Testis (tissue), 3 donors: ENCODE results near the gene MLPH. TPM values are rescaled to one million over a fixed set of nuclear protein-coding genes. Genes with fewer than 3 reads are reported as not detected.
"Not testable (repeated sequence)": the region's sequence is repeated elsewhere in the genome, so short reads cannot be mapped to it uniquely, and the experiment has no call there.

ENCODE experiments used
- DNase-seq: peaks from one replicate; pipeline ENCODE4 v3.0.0-alpha.2; 2019
- H3K27ac ChIP-seq, 2 donors: fragments of 200-600 bp; sonication (generic); one replicate each; pipeline ENCODE4 v1.5.1; 2019
- H3K27me3 ChIP-seq: fragments of 200-600 bp; sonication (generic); one replicate; pipeline ENCODE4 v1.5.1; 2019
- H3K36me3 ChIP-seq: fragments of 200-600 bp; sonication (generic); one replicate; pipeline ENCODE4 v1.5.1; 2017; ENCODE audit warnings: low read depth; ENCODE audit errors: missing control alignments
- H3K4me1 ChIP-seq: fragments of 200-600 bp; sonication (generic); one replicate; pipeline ENCODE4 v1.5.1; 2019
- H3K4me3 ChIP-seq, 2 donors: fragments of 200-600 bp; sonication (generic); one replicate each; pipeline ENCODE4 v1.5.1; 2017 to 2019
- H3K9me3 ChIP-seq: fragments of 200-600 bp; sonication (generic); one replicate; pipeline ENCODE4 v1.5.1; 2017
- POLR2A ChIP-seq: fragments of 450-650 bp; IDR thresholded peaks from one replicate; pipeline ENCODE4 v1.6.1; 2017; ENCODE audit warnings: antibody characterized with exemption, mild to moderate bottlenecking, moderate library complexity
- WGBS, 2 donors: methylation state at CpG; one replicate each; pipeline ENCODE4 v1.1.5; 2018; 5-methylcytosine and 5-hydroxymethylcytosine counted together
- intact Hi-C: fragments of 100-400 bp; cut with DNase I; formaldehyde crosslinking; loops from one replicate; pipeline ENCODE4 v1.15.1; 2023; ENCODE audit warnings: low total_unique reads
- polyA plus RNA-seq: library from polyadenylated mRNA; stranded (reverse); fragments of 350-450 nt; fragmentation: Illumina TruSeq; extraction: RNeasy Lipid Tissue Mini Kit (QIAGEN cat#74804); gene quantifications from one replicate; pipeline ENCODE4 v1.2.3, GENCODE V29; 2014; ENCODE audit warnings: low read depth, low replicate concordance; ENCODE audit not compliant: insufficient read depth
- total RNA-seq, 2 donors: library from RNA; depleted of rRNA; stranded (reverse); fragments of >200 nt; gene quantifications; one replicate each; pipeline ENCODE4 v1.2.3, GENCODE V29; 2016
- TF ChIP-seq, protein P1 (sequence below), 3 experiments: fragments of 450-650 bp in 2 of 3; fragments of 200-600 bp in 1 of 3; sonication (generic) in 1 of 3; IDR thresholded peaks; one replicate each; pipeline ENCODE4 v1.5.1; 2016 to 2019; ENCODE audit warnings: antibody characterized with exemption in 3 of 3, mild to moderate bottlenecking in 2 of 3, moderate library complexity in 1 of 3

MLPH gene
- total and polyA plus RNA-seq, 3 donors from 2014 or later = 5.5 to 7.4 (median 6.5) TPM

DNA sequence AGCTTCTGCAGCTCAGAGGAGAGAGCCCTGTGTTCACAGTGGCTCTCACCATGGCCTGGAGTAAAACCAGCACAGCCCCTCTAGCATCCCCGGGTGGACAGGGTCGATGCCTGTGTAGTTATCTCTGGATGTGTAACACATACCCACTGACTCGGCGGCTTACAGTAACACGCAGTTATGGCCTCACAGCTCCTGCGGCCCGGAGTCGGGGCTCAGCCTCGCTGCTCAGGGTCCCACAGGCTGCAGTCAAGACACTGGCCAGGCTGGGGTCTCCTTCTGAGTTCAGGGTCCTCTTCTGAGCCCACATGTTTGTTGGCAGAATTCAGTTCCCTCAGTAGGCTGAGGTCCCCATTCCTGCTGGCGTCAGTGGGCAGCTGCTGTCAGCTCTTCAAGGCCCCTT, 106.0 kb downstream of the MLPH start:
- H3K9me3 ChIP-seq = no peaks in the 10 kb centered on the region
- no peak for DNase-seq
- H3K27me3 ChIP-seq = no peaks in the 10 kb centered on the region
- no peak overlapping the region for H3K27ac ChIP-seq
- intact Hi-C loops = no loop called here
- TF ChIP-seq, protein P1, sequence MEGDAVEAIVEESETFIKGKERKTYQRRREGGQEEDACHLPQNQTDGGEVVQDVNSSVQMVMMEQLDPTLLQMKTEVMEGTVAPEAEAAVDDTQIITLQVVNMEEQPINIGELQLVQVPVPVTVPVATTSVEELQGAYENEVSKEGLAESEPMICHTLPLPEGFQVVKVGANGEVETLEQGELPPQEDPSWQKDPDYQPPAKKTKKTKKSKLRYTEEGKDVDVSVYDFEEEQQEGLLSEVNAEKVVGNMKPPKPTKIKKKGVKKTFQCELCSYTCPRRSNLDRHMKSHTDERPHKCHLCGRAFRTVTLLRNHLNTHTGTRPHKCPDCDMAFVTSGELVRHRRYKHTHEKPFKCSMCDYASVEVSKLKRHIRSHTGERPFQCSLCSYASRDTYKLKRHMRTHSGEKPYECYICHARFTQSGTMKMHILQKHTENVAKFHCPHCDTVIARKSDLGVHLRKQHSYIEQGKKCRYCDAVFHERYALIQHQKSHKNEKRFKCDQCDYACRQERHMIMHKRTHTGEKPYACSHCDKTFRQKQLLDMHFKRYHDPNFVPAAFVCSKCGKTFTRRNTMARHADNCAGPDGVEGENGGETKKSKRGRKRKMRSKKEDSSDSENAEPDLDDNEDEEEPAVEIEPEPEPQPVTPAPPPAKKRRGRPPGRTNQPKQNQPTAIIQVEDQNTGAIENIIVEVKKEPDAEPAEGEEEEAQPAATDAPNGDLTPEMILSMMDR (IDR thresholded peaks at IDR 0.05) = no peak
- TF ChIP-seq POLR2A = no peak
- peaks cover 12% of the 10 kb centered on the region for H3K4me1 ChIP-seq
- WGBS, 2 donors = 76 to 78% methylated on average over 2 to 10 of the region's 10 CpGs
- no peaks in the 10 kb centered on the region for H3K36me3 ChIP-seq
- H3K4me3 ChIP-seq = no peak overlapping the region

DNA sequence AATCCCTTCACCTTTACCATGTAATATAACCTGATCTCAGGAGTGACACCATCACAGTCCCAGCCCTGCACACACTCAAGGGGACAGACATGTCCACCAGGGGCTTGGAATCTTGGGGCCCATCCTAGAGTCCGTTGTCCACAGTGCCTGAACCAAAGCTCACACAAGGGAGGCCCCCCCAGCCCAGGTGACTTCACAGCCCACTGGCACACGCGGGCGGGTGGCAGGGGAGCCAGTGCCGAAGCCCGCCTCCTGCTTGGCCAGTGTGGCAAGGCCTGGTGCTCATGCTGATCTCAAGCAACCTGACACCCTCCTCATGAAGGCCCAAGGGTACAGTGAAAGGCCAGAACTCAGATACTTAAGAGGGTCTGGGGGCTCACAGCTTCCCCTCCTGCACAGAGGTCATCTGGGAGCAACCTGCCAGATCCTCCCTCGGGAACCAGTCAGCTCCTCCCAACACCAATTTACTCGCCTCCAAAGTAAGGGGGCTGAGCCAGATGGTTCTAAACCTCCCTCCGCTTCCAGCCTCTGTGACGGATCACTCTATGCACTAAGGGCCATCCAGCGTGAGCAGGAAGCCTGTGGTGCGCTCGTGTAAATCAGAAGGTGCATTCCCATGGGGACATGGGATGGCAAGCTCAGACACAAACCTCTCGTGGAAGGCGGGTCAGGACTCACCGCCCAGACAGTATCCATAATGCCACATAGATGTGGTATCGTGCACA, 106.7 kb downstream of the MLPH start:
- 93 to 97% methylated on average over 14 to 17 of the region's 17 CpGs for WGBS, 2 donors
- no peak for TF ChIP-seq POLR2A
- TF ChIP-seq, protein P1 (IDR thresholded peaks at IDR 0.05) = no peak
- Histone ChIP-seq H3K4me1 (peaks cover 12% of the 10 kb centered on the region), H3K4me3 (no peak overlapping the region), H3K36me3 (no peaks in the 10 kb centered on the region), H3K9me3 (no peaks in the 10 kb centered on the region), H3K27ac (no peak overlapping the region), H3K27me3 (no peaks in the 10 kb centered on the region)
- no peak for DNase-seq
- intact Hi-C loops = no loop called here

DNA sequence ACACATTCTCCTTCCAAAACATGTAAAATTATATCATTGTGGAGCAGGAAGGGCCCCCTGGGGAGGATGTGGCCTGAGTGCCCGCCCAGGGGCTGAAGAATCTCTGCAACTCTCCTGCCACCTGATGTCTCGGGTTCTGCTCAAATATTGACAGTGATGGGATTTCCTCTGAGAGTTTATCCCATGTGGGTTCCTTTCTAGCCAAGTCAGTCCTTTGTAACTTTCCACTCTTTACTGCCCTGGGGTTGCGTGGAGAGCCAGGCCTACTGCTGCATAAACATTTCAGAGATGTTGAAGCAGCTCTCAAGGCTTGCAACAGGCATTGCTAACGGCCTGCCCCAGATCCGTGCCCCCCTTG, 107.4 kb downstream of the MLPH start:
- intact Hi-C loops = no loop called here
- WGBS, 2 donors = 68 to 70% methylated on average over 5 of the region's 5 CpGs
- no peak for TF ChIP-seq POLR2A
- TF ChIP-seq, protein P1 (IDR thresholded peaks at IDR 0.05) = no peak
- H3K27ac ChIP-seq = no peak overlapping the region
- DNase-seq = no peak
- H3K4me3 ChIP-seq = no peak overlapping the region
- peaks cover 12% of the 10 kb centered on the region for H3K4me1 ChIP-seq
- H3K9me3 ChIP-seq = no peaks in the 10 kb centered on the region
- H3K27me3 ChIP-seq = no peaks in the 10 kb centered on the region
- H3K36me3 ChIP-seq = no peaks in the 10 kb centered on the region

DNA sequence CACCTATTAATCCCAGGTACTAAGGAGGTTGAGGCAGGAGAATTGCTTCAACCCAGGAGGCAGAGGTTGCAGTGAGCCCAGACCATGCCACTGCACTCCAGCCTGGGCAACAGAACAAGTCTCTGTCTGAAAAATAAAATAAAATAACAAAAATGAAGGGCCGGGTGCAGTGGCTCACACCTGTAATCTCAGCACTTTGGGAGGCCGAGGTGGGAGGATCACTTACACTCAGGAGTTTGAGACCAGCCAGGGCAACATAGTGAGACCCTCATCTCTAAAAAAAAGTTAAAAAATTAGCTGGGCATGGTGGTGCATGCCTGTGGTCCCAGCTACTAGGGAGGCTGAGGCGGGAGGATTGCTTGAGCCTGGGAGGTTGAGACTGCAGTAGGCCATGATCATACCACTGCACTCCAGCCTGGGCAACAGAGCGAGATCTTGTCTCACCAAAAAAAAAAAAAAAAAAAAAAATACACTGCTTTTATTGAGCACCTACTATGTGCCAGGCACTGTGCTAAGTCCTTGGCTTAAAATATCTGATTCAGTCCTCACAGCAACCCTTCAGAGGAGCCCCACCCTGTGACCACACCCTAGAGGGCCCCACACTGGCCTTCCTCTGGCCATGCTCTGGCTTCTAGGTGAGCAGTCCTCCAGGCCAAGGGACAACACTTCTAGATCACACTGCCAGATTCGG, 108.9 kb downstream of the MLPH start:
- peaks cover 11% of the 10 kb centered on the region for H3K4me1 ChIP-seq
- 95 to 98% methylated on average over 5 of the region's 5 CpGs for WGBS, 2 donors
- H3K27ac ChIP-seq, intact Hi-C loops, H3K36me3 ChIP-seq, H3K4me3 ChIP-seq, H3K27me3 ChIP-seq, DNase-seq, H3K9me3 ChIP-seq: not testable (repeated sequence)

DNA sequence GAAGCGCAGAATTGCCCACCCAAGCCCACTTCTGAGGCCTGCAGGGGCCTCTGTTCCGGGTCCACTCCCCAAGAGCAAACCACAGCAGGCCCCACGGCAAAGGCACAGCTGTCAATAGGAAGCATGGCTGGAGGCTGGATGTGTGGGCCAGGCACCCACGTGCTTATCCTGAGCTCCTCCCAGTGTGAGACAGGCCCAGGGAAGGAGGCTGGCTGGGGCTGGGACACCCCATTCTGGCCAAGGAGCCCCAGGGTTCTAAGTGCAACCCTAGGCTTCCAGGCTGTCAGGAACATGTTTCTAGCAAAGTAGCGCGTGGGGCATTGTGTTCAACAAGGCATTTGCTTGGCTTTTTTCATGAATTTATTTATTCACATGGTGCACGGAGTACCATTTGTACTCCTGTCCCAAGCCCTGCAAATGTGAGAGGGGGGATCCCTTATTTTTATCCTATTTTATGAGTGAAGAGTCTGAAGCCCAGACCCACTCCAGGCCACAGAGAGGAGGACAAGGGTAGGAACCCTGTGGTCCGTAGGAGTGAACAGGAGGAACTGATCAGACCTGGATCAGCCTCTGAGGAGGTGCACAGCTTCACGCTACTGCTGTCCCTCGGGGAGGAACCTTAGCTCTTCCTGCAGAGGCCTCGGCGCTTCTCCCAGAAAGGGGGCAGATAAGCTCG, 109.6 kb downstream of the MLPH start:
- no peak for DNase-seq
- H3K36me3 ChIP-seq = no peaks in the 10 kb centered on the region
- TF ChIP-seq, protein P1 (IDR thresholded peaks at IDR 0.05) = no peak
- no peak for TF ChIP-seq POLR2A
- H3K4me1 ChIP-seq = peaks cover 8% of the 10 kb centered on the region
- H3K4me3 ChIP-seq = no peak overlapping the region
- H3K27ac ChIP-seq = no peak overlapping the region
- intact Hi-C loops = no loop called here
- no peaks in the 10 kb centered on the region for H3K27me3 ChIP-seq
- 79 to 81% methylated on average over 11 to 13 of the region's 13 CpGs for WGBS, 2 donors
- no peaks in the 10 kb centered on the region for H3K9me3 ChIP-seq
